OCI-M1 (cell line): ENCODE data around the gene COL1A1.
A peak's percentile ranks its signal among the peaks of the same experiment; 100 is the strongest.

Experiments
- DNase-seq: peaks from one replicate; lab custom pipeline; 2025; lab: John Stamatoyannopoulos, UW

The COL1A1 gene

GRCh38 chr17:50172130-50172529, 29.3 kb downstream of the COL1A1 start:
- no peak for DNase-seq

GRCh38 chr17:50171371-50172071, 29.9 kb downstream of the COL1A1 start:
- DNase-seq, result no peak

- no peak for DNase-seq
Measured at GRCh38 chr17:50170662-50171370, 30.6 kb downstream of the COL1A1 start.

GRCh38 chr17:50169881-50170459, 31.5 kb downstream of the COL1A1 start:
- DNase-seq, result no peak

- DNase-seq, result peak; percentile 72
Measured at GRCh38 chr17:50169121-50169764, 32.2 kb downstream of the COL1A1 start.

- no peak for DNase-seq
Measured at GRCh38 chr17:50168319-50168718, 33.1 kb downstream of the COL1A1 start.

GRCh38 chr17:50167371-50167770, 34.1 kb downstream of the COL1A1 start:
- DNase-seq, result no peak

- no peak for DNase-seq
Measured at GRCh38 chr17:50166518-50167181, 34.8 kb downstream of the COL1A1 start.

GRCh38 chr17:50165867-50166517, 35.4 kb downstream of the COL1A1 start, which contains the start of gene SGCA:
TSS of gene SGCA (plus strand) at chr17:50166005. CDS start at chr17:50166041, 36 bp downstream.
- DNase-seq, result no peak

- DNase-seq, result no peak
Measured at GRCh38 chr17:50165466-50165865, 36.0 kb downstream of the COL1A1 start.

GRCh38 chr17:50165066-50165465, 36.4 kb downstream of the COL1A1 start:
- DNase-seq, result no peak

- DNase-seq, result no peak
Measured at GRCh38 chr17:50164697-50164988, 36.8 kb downstream of the COL1A1 start.

GRCh38 chr17:50163843-50164696, 37.4 kb downstream of the COL1A1 start:
- DNase-seq, result no peak

- no peak for DNase-seq
Measured at GRCh38 chr17:50162466-50163254, 38.8 kb downstream of the COL1A1 start.

- DNase-seq, result no peak
Measured at GRCh38 chr17:50161911-50162288, 39.5 kb downstream of the COL1A1 start.

GRCh38 chr17:50161023-50161910, 40.2 kb downstream of the COL1A1 start:
- peak; percentile 91 for DNase-seq

GRCh38 chr17:50157891-50158290, 43.5 kb downstream of the COL1A1 start:
- DNase-seq, result no peak

GRCh38 chr17:50155115-50155819, 46.2 kb downstream of the COL1A1 start:
- peak; percentile 19 for DNase-seq
